ENCODE measurements around the gene RAE1. TPM values are rescaled to one million over a fixed set of nuclear protein-coding genes. Genes with fewer than 3 reads are reported as not detected.

Gene RAE1
- total RNA-seq, 1 experiment from 2014 or later = 31.3 TPM

GRCh38 chr20:57382516-57382915, 31.5 kb downstream of the RAE1 start (continued):
- TF ChIP-seq ZNF263 (CRISPR knock-in tag; IDR thresholded peaks at IDR 0.05; ENCODE audit: low read depth) (no peak), SMAD4 (CRISPR knock-in tag; IDR thresholded peaks at IDR 0.05) (no peak), CBFB (CRISPR knock-in tag; IDR thresholded peaks at IDR 0.05; ENCODE audit: low read depth) (no peak), TCF7 (CRISPR knock-in tag; IDR thresholded peaks at IDR 0.05; ENCODE audit: low read depth) (no peak), RELA (CRISPR knock-in tag; IDR thresholded peaks at IDR 0.05; ENCODE audit: borderline replicate concordance) (no peak), ETV6 (CRISPR knock-in tag; IDR thresholded peaks at IDR 0.05) (no peak), E2F4 (CRISPR knock-in tag; IDR thresholded peaks at IDR 0.05; ENCODE audit: borderline replicate concordance, low read depth) (no peak)
- TF ChIP-seq, protein P1, sequence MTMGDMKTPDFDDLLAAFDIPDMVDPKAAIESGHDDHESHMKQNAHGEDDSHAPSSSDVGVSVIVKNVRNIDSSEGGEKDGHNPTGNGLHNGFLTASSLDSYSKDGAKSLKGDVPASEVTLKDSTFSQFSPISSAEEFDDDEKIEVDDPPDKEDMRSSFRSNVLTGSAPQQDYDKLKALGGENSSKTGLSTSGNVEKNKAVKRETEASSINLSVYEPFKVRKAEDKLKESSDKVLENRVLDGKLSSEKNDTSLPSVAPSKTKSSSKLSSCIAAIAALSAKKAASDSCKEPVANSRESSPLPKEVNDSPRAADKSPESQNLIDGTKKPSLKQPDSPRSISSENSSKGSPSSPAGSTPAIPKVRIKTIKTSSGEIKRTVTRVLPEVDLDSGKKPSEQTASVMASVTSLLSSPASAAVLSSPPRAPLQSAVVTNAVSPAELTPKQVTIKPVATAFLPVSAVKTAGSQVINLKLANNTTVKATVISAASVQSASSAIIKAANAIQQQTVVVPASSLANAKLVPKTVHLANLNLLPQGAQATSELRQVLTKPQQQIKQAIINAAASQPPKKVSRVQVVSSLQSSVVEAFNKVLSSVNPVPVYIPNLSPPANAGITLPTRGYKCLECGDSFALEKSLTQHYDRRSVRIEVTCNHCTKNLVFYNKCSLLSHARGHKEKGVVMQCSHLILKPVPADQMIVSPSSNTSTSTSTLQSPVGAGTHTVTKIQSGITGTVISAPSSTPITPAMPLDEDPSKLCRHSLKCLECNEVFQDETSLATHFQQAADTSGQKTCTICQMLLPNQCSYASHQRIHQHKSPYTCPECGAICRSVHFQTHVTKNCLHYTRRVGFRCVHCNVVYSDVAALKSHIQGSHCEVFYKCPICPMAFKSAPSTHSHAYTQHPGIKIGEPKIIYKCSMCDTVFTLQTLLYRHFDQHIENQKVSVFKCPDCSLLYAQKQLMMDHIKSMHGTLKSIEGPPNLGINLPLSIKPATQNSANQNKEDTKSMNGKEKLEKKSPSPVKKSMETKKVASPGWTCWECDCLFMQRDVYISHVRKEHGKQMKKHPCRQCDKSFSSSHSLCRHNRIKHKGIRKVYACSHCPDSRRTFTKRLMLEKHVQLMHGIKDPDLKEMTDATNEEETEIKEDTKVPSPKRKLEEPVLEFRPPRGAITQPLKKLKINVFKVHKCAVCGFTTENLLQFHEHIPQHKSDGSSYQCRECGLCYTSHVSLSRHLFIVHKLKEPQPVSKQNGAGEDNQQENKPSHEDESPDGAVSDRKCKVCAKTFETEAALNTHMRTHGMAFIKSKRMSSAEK (CRISPR knock-in tag; IDR thresholded peaks at IDR 0.05; ENCODE audit: borderline replicate concordance) = no peak

- Mint-ChIP-seq H3K36me3 (peaks cover 8% of the 10 kb centered on the region; the same call in 1 of the 2 replicates), H3K27ac (no peak overlapping the region), H3K4me1 (peaks cover 7% of the 10 kb centered on the region), H3K4me3 (no peak overlapping the region), H3K9me3 (no peaks in the 10 kb centered on the region), H3K27me3 (ENCODE audit: low read depth) (no peaks in the 10 kb centered on the region)
- CTCF ChIA-PET = interaction anchor here (0.6 to 1.7 kb wide), 17 partner anchors 11 to 734 kb away, joined by 3 to 8 read pairs (median 4); no protein-coding TSS in a partner anchor
- POLR2A ChIA-PET = interaction anchor here (0.6 kb wide), 2 partner anchors 28 to 326 kb away, joined by 3 read pairs; partner anchors contain the start of gene PMEPA1
- ATAC-seq (peak; percentile 35; the same call in 1 of the 2 replicates), DNase-seq (ENCODE audit: low spot score) (no peak)
- no peak for TF ChIP-seq GTF2I (CRISPR knock-in tag; conservative IDR thresholded peaks at IDR 0.05)
Observed at GRCh38 chr20:57383447-57384347, 32.6 kb downstream of the RAE1 start.

DNA sequence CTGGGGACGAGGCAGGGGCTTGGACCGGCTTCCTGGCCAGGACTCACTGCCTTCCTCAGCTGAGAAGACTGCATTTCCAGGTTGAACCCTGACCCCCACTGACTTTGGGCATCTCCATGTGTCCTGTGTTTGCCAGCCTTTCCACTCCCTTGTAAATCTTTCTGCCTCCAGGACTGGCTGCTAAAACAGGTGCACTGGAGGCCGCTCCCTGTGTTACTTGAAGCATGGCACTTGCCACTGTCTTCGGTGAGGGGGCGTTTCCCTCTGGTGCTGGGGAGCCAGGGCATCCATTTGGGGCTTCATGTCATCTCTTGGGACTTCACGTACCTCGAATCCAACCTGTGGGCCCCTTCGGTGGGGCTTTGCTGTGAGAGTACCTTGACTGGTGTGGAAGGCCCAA, 33.4 kb downstream of the RAE1 start:
- peaks cover 7% of the 10 kb centered on the region for H3K4me1 Mint-ChIP-seq
- peaks cover 6% of the 10 kb centered on the region; the same call in 1 of the 2 replicates for H3K36me3 Mint-ChIP-seq
- no peak for DNase-seq (ENCODE audit: low spot score)

More for the DNA sequence above, 33.4 kb downstream of the RAE1 start:
- ChIA-PET CTCF (interaction anchor here (0.7 to 1.7 kb wide), 9 partner anchors 14 to 387 kb away, joined by 4 to 8 read pairs (median 5); no protein-coding TSS in a partner anchor), POLR2A (no interaction called here)
- H3K27ac Mint-ChIP-seq = no peak overlapping the region
- H3K9me3 Mint-ChIP-seq = no peaks in the 10 kb centered on the region
- TF ChIP-seq, protein P2, sequence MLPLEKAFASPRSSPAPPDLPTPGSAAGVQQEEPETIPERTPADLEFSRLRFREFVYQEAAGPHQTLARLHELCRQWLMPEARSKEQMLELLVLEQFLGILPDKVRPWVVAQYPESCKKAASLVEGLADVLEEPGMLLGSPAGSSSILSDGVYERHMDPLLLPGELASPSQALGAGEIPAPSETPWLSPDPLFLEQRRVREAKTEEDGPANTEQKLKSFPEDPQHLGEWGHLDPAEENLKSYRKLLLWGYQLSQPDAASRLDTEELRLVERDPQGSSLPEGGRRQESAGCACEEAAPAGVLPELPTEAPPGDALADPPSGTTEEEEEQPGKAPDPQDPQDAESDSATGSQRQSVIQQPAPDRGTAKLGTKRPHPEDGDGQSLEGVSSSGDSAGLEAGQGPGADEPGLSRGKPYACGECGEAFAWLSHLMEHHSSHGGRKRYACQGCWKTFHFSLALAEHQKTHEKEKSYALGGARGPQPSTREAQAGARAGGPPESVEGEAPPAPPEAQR (CRISPR knock-in tag; IDR thresholded peaks at IDR 0.05) = no peak
- no peak for TF ChIP-seq IRF1 (CRISPR knock-in tag; IDR thresholded peaks at IDR 0.05)
- no peak overlapping the region for H3K4me3 Mint-ChIP-seq
- H3K27me3 Mint-ChIP-seq (ENCODE audit: low read depth) = no peaks in the 10 kb centered on the region
- ATAC-seq = no peak

Measured in WTC11 (cell line).